ENCODE data around the gene SMC5.
"Not testable (repeated sequence)": the region's sequence is repeated elsewhere in the genome, so short reads cannot be mapped to it uniquely, and the experiment has no call there.

SMC5 gene

GRCh38 chr9:70374962-70375618 is 116.3 kb downstream of the SMC5 start:
- DNase-seq = no peak

GRCh38 chr9:70382046-70382708 is 123.4 kb downstream of the SMC5 start:
- no peak for DNase-seq

- DNase-seq = no peak
Measured at GRCh38 chr9:70382709-70383605, 124.2 kb downstream of the SMC5 start.

- DNase-seq = no peak
Measured at GRCh38 chr9:70385426-70385825, 126.6 kb downstream of the SMC5 start.

GRCh38 chr9:70387663-70388062 is 128.9 kb downstream of the SMC5 start:
- DNase-seq = no peak

GRCh38 chr9:70389188-70389587 is 130.4 kb downstream of the SMC5 start:
- DNase-seq = no peak

- no peak for DNase-seq
Measured at GRCh38 chr9:70389621-70390266, 131.0 kb downstream of the SMC5 start.

GRCh38 chr9:70390933-70391341 is 132.2 kb downstream of the SMC5 start:
- no peak for DNase-seq

GRCh38 chr9:70392189-70392588 is 133.4 kb downstream of the SMC5 start:
- DNase-seq = no peak

- no peak for DNase-seq
Measured at GRCh38 chr9:70392850-70393249, 134.1 kb downstream of the SMC5 start.

- DNase-seq = no peak
Measured at GRCh38 chr9:70395652-70396051, 136.9 kb downstream of the SMC5 start.

GRCh38 chr9:70398145-70398556 is 139.4 kb downstream of the SMC5 start:
- no peak for DNase-seq

- DNase-seq = no peak
Measured at GRCh38 chr9:70399141-70399540, 140.4 kb downstream of the SMC5 start.

- DNase-seq = no peak
Measured at GRCh38 chr9:70400107-70400892, 141.5 kb downstream of the SMC5 start.

GRCh38 chr9:70401241-70401640 is 142.5 kb downstream of the SMC5 start:
- not testable (repeated sequence) for DNase-seq

- DNase-seq = no peak
Measured at GRCh38 chr9:70402213-70402612, 143.4 kb downstream of the SMC5 start.

- DNase-seq = no peak
Measured at GRCh38 chr9:70403166-70403565, 144.4 kb downstream of the SMC5 start.

GRCh38 chr9:70403618-70404025 is 144.8 kb downstream of the SMC5 start:
- no peak for DNase-seq

GRCh38 chr9:70404261-70404660 is 145.5 kb downstream of the SMC5 start:
- no peak for DNase-seq

Measured in stimulated activated CD4-positive, alpha-beta T cell treated with anti-CD3 and anti-CD28 coated beads, Interleukin-4, amount 100 ng/mL, for 24 hours (primary cell).